KOPT-K1 (cell line): Measurements from ENCODE around the gene FHIT.

Experiments
- H3K27ac ChIP-seq: fragments of 200-600 bp; sonication (generic); 2 replicates; pipeline ENCODE4 v1.5.1; 2016; ENCODE audit warnings: antibody characterized with exemption, mild to moderate bottlenecking, low read depth, low read length; ENCODE audit not compliant: poor library complexity, severe bottlenecking
- H3K36me3 ChIP-seq: fragments of 200-600 bp; sonication (generic); 2 replicates; pipeline ENCODE4 v1.5.1; 2017; ENCODE audit warnings: antibody characterized with exemption, mild to moderate bottlenecking, low read length, moderate library complexity; ENCODE audit not compliant: insufficient read depth
- H3K9me3 ChIP-seq: fragments of 200-600 bp; sonication (generic); 2 replicates; pipeline ENCODE4 v1.5.1; 2017; ENCODE audit warnings: antibody characterized with exemption, low read length, mild to moderate bottlenecking; ENCODE audit not compliant: insufficient read depth, poor library complexity, severe bottlenecking

Gene FHIT

GRCh38 chr3:60046210-60046609 is 1205.0 kb downstream of the FHIT start:
- peak overlapping the region; percentile 98 for H3K27ac ChIP-seq
- peaks cover 43% of the 10 kb centered on the region for H3K36me3 ChIP-seq
- H3K9me3 ChIP-seq: peaks cover 23% of the 10 kb centered on the region

- Histone ChIP-seq H3K27ac (peak overlapping the region; percentile 98), H3K9me3 (peaks cover 23% of the 10 kb centered on the region), H3K36me3 (peaks cover 43% of the 10 kb centered on the region)
These were observed 1205.6 kb downstream of the FHIT start for GRCh38 chr3:60045686-60046085.

- Histone ChIP-seq H3K36me3 (peaks cover 8% of the 10 kb centered on the region), H3K9me3 (no peaks in the 10 kb centered on the region), H3K27ac (no peak overlapping the region)
These were observed 1214.4 kb downstream of the FHIT start for GRCh38 chr3:60036803-60037202.

GRCh38 chr3:60033901-60034453 is 1217.3 kb downstream of the FHIT start:
- H3K36me3 ChIP-seq: peaks cover 5% of the 10 kb centered on the region
- H3K27ac ChIP-seq: peak overlapping the region; percentile 10
- no peaks in the 10 kb centered on the region for H3K9me3 ChIP-seq

GRCh38 chr3:60030982-60031381 is 1220.3 kb downstream of the FHIT start:
- no peaks in the 10 kb centered on the region for H3K9me3 ChIP-seq
- H3K27ac ChIP-seq: no peak overlapping the region
- no peaks in the 10 kb centered on the region for H3K36me3 ChIP-seq

GRCh38 chr3:60028233-60028632 is 1223.0 kb downstream of the FHIT start:
- no peaks in the 10 kb centered on the region for H3K9me3 ChIP-seq
- peaks cover 5% of the 10 kb centered on the region; the same call in 1 of the 2 replicates for H3K36me3 ChIP-seq
- peak overlapping the region; percentile 60 for H3K27ac ChIP-seq

- Histone ChIP-seq H3K36me3 (peaks cover 5% of the 10 kb centered on the region; the same call in 1 of the 2 replicates), H3K9me3 (no peaks in the 10 kb centered on the region)
These were observed 1223.9 kb downstream of the FHIT start for GRCh38 chr3:60027335-60027734.

GRCh38 chr3:60025096-60026050 is 1225.9 kb downstream of the FHIT start:
- H3K36me3 ChIP-seq: peaks cover 5% of the 10 kb centered on the region; the same call in 1 of the 2 replicates
- H3K27ac ChIP-seq: peak overlapping the region; percentile 60
- no peaks in the 10 kb centered on the region for H3K9me3 ChIP-seq

More at GRCh38 chr3:60027335-60027734, 1223.9 kb downstream of the FHIT start:
- H3K27ac ChIP-seq: peak overlapping the region; percentile 60

GRCh38 chr3:60024400-60024799 is 1226.9 kb downstream of the FHIT start:
- Histone ChIP-seq H3K9me3 (peaks cover 7% of the 10 kb centered on the region), H3K27ac (peak overlapping the region; percentile 60), H3K36me3 (peaks cover 11% of the 10 kb centered on the region)

- H3K27ac ChIP-seq: peak overlapping the region; percentile 60
- H3K9me3 ChIP-seq: peaks cover 19% of the 10 kb centered on the region
- H3K36me3 ChIP-seq: peaks cover 22% of the 10 kb centered on the region
These were observed 1228.1 kb downstream of the FHIT start for GRCh38 chr3:60023189-60023588.

- Histone ChIP-seq H3K9me3 (peaks cover 24% of the 10 kb centered on the region), H3K27ac (peak overlapping the region; percentile 89), H3K36me3 (peaks cover 26% of the 10 kb centered on the region; the same call in 1 of the 2 replicates)
These were observed 1233.6 kb downstream of the FHIT start for GRCh38 chr3:60017631-60018030.

GRCh38 chr3:60015032-60015705 is 1236.1 kb downstream of the FHIT start:
- peak overlapping the region; percentile 89 for H3K27ac ChIP-seq
- H3K9me3 ChIP-seq: peaks cover 24% of the 10 kb centered on the region

GRCh38 chr3:60013241-60013640 is 1238.0 kb downstream of the FHIT start:
- peaks cover 5% of the 10 kb centered on the region for H3K9me3 ChIP-seq
- H3K36me3 ChIP-seq: peaks cover 11% of the 10 kb centered on the region; the same call in 1 of the 2 replicates
- peak overlapping the region; percentile 89 for H3K27ac ChIP-seq

More at GRCh38 chr3:60015032-60015705, 1236.1 kb downstream of the FHIT start:
- H3K36me3 ChIP-seq: peaks cover 26% of the 10 kb centered on the region; the same call in 1 of the 2 replicates

- Histone ChIP-seq H3K9me3 (no peaks in the 10 kb centered on the region), H3K36me3 (peaks cover 17% of the 10 kb centered on the region)
These were observed 1240.0 kb downstream of the FHIT start for GRCh38 chr3:60011218-60011617.

GRCh38 chr3:60010781-60011180 is 1240.5 kb downstream of the FHIT start:
- peak overlapping the region; percentile 89 for H3K27ac ChIP-seq
- no peaks in the 10 kb centered on the region for H3K9me3 ChIP-seq
- peaks cover 21% of the 10 kb centered on the region for H3K36me3 ChIP-seq

More at GRCh38 chr3:60011218-60011617, 1240.0 kb downstream of the FHIT start:
- H3K27ac ChIP-seq: peak overlapping the region; percentile 89
